Activated CD4-positive, alpha-beta T cell treated with anti-CD3 and anti-CD28 coated beads, Interleukin-2, amount 10 ng/mL, durations not matched to agents 7 days and 5 days (primary cell): ENCODE measurements around the gene TRIM28. TPM values are rescaled to one million over a fixed set of nuclear protein-coding genes. Genes with fewer than 3 reads are reported as not detected.
"Not testable (repeated sequence)": the region's sequence is repeated elsewhere in the genome, so short reads cannot be mapped to it uniquely, and the experiment has no call there.

ENCODE experiments used
- CTCF ChIA-PET: fragments of 350-600 bp; sonication (Branson Sonifier 250); formaldehyde crosslinking; loops from one replicate; lab custom pipeline; 2021; ENCODE audit warnings: antibody characterized with exemption; lab: Charles Lee
- POLR2A ChIA-PET: fragments of 350-600 bp; sonication (Branson Sonifier 250); formaldehyde crosslinking; loops from one replicate; lab custom pipeline; 2021; ENCODE audit warnings: antibody characterized with exemption; lab: Charles Lee
- DNase-seq: peaks from one replicate; pipeline ENCODE4 v3.0.0-alpha.2; 2020
- H3K27ac Mint-ChIP-seq: one replicate; pipeline ENCODE4 v1.8.0; 2021; ENCODE audit warnings: mild to moderate bottlenecking, moderate library complexity, mixed read lengths
- H3K27me3 Mint-ChIP-seq: one replicate; pipeline ENCODE4 v1.8.0; 2021; ENCODE audit warnings: mixed read lengths
- H3K36me3 Mint-ChIP-seq: one replicate; pipeline ENCODE4 v1.8.0; 2021; ENCODE audit warnings: low read depth, mixed read lengths
- H3K4me1 Mint-ChIP-seq: one replicate; pipeline ENCODE4 v1.8.0; 2021; ENCODE audit warnings: mixed read lengths
- H3K4me3 Mint-ChIP-seq: one replicate; pipeline ENCODE4 v1.8.0; 2021; ENCODE audit warnings: mild to moderate bottlenecking, moderate library complexity, mixed read lengths
- H3K9me3 Mint-ChIP-seq: one replicate; pipeline ENCODE4 v1.8.0; 2021; ENCODE audit warnings: mixed read lengths
- total RNA-seq, 2 experiments: library from RNA; stranded (reverse); gene quantifications; one replicate each; pipeline ENCODE4 v1.2.3, GENCODE V29; 2021

The TRIM28 gene
- total RNA-seq, result 100 to 1,000 TPM; 457 to 560 TPM

DNA sequence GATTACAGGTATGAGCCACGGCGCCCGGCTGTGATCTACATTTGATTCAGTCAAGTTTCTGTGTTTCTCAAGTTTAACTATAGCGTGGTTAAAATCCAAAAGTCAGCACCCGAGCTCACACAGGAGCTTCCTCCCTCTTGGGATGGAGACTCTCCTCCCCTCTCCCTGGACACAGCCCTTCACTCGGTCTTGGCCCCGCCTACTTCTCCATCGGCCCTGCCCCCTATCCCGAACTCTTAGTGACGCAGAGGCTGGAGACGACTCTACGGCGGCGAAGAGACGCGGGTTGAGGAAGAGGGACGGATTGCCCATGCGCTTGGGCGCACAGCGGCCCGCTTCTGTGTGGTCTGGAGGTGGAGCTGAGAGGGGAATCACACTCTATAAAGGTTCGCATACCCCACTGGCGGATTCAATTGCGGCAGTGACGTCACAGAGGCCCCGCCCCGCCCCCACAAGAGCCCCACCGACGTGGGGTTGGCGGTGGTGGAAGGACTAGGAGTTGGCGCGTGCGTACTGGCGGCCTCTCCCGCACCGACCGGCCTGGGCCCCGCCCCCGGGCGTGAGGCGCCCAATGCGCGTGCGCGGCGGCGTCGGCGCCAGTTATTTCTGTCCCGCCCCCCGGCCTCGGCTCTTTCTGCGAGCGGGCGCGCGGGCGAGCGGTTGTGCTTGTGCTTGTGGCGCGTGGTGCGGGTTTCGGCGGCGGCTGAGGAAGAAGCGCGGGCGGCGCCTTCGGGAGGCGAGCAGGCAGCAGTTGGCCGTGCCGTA lies at the start of gene TRIM28:
Gene TRIM28 (plus strand): TSS at position 239 of the 765 bp plus-strand sequence. CDS start 694 bp downstream, outside the sequence.
- peak within 1 kb of the TSS; percentile 96 for H3K27ac Mint-ChIP-seq
- no peaks in the 10 kb centered on the region for H3K9me3 Mint-ChIP-seq
- ChIA-PET CTCF (interaction anchor here (1.0 to 2.1 kb wide), 5 partner anchors 11 to 30 kb away, joined by 3 to 10 read pairs (median 3); partner anchors contain the start of genes CHMP2A and ZBTB45), POLR2A (interaction anchor here (0.6 to 1.4 kb wide), 3 partner anchors 11 to 24 kb away, joined by 4 to 9 read pairs (median 9); partner anchors contain the start of genes CHMP2A and ZBTB45)
- H3K4me3 Mint-ChIP-seq, result peak within 1 kb of the TSS; percentile 91
- H3K27me3 Mint-ChIP-seq, result peaks cover 6% of the 10 kb centered on the region
- DNase-seq, result peak; percentile 99
- H3K36me3 Mint-ChIP-seq, result peaks cover 35% of the 10 kb centered on the region
- peaks cover 43% of the 10 kb centered on the region for H3K4me1 Mint-ChIP-seq

DNA sequence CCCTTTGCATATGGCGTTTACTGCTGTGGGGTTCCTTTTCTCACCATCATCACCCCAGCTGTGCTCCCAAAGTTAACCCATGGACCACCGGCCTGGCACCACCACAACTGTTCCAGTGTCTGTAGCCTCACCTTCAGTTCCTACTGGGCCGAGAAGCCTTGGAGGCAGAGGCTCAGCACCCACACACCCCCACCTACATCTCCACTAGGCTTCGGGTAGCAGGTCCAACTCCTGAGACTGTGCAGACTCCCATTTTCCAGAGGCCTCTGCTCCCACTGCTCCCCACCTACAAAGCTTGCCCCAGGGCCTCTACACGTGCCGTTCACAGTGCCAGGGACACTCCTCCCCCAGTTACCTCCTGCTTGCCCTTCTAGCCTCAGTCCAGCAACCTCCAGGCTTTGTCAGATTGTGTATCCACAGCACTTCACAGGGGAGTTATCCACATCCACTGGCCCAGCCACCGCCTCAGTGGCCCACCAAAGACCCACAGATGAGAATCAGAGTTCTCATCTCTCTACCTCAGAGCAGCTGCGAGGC lies 46.2 kb upstream of the TRIM28 start:
- ChIA-PET CTCF (interaction anchor here (4.3 kb wide), 1 partner anchor 22 kb away, joined by 16 read pairs; the partner anchor contains the start of gene ZBTB45), POLR2A (no interaction called here)
- Mint-ChIP-seq H3K27ac (no peak overlapping the region), H3K4me1 (peaks cover 24% of the 10 kb centered on the region), H3K27me3 (no peaks in the 10 kb centered on the region), H3K36me3 (no peaks in the 10 kb centered on the region), H3K9me3 (peaks cover 13% of the 10 kb centered on the region), H3K4me3 (peak overlapping the region; percentile 86)
- DNase-seq, result no peak

DNA sequence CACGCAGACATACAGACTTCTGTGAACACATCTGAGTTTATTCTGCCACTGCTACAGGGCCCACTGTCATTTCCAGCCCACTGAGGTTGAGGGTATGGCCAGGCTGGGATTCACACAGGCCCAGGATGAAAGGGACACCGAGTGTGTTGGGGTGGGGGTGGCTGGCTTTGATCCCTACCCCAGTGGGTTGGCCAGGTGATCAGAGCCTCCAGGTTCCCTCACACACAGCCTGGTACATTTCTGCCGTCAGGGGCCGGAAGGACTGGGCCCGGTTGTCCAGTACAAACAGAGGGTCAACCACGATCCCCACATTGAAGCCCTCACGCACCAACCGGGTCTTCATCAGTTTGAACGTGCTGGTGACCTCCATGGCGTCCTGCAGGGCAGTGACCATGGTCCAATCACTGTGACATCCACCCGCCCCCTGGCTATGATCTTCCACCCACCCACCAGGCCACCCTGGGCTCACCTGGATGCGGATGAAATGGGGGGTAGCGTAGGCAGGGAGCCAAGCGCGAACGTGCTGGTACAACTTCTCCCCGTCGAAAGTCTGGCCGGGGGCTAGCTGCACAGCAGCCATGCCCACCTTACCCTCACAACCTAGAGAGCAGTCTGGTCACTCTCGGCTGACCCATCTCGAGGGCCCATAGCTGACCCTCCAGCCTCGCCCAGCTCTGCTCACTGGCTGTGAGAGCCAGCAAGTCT lies 45.4 kb upstream of the TRIM28 start:
- H3K27me3 Mint-ChIP-seq, result no peaks in the 10 kb centered on the region
- peak overlapping the region; percentile 91 for H3K27ac Mint-ChIP-seq
- ChIA-PET POLR2A (no interaction called here), CTCF (interaction anchor here (0.8 to 4.3 kb wide), 5 partner anchors 9 to 83 kb away, joined by 3 to 34 read pairs (median 6); partner anchors contain the start of gene ZBTB45)
- peak overlapping the region; percentile 86 for H3K4me3 Mint-ChIP-seq
- H3K9me3 Mint-ChIP-seq, result peaks cover 13% of the 10 kb centered on the region
- DNase-seq, result no peak
- H3K36me3 Mint-ChIP-seq, result no peaks in the 10 kb centered on the region
- H3K4me1 Mint-ChIP-seq, result peaks cover 24% of the 10 kb centered on the region

DNA sequence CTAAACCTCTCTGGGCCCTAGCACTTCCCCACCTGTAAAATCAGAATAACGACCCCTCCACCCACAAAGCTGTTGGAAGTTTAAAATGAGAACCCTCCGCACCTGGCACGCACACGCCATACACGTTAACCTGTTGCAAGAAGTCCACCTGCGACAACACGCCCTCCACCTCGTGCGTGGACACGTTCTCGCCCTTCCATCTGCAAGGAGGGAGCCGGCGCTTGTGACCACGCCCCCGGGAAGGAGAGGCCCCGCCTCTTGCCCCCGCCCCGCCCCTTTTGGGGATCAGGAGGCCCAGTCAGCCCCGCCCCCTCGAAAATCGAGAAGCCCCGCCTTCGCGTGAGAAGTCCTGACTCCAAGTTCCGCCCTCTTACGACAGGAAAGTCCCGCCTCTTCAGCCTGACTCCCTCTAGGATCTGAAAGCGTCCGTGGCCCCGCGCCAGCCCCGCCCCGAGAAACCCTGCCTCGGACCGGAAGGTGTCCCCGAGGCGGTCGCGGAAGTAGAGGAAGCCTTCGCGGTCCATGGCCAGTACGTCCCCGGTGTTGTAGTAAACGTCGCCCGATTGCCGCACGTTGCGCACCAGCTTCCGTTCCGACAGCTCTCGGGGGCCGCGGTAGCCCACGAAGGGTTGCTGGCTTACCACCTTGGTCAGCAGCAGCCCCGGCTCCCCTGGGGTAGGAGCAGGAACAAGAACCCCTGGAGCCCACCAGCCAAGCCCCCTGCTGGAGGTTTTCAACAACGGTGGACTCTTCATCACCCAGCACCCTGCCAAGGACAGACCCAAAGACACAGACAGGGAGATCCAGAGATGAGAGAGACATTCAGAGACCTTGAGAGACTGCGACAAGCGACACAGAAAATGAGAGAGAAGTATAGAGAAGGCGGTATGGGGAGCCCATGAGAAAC lies 44.6 kb upstream of the TRIM28 start:
- H3K27me3 Mint-ChIP-seq, result no peaks in the 10 kb centered on the region
- ChIA-PET CTCF (interaction anchor here (0.8 to 4.3 kb wide), 5 partner anchors 9 to 82 kb away, joined by 3 to 34 read pairs (median 6); partner anchors contain the start of gene ZBTB45), POLR2A (interaction anchor here (1.0 kb wide), 1 partner anchor 59 kb away, joined by 4 read pairs; the partner anchor contains the start of gene ZNF132)
- H3K36me3 Mint-ChIP-seq, result no peaks in the 10 kb centered on the region
- peaks cover 13% of the 10 kb centered on the region for H3K9me3 Mint-ChIP-seq
- peak overlapping the region; percentile 91 for H3K27ac Mint-ChIP-seq
- H3K4me1 Mint-ChIP-seq, result peaks cover 24% of the 10 kb centered on the region
- DNase-seq, result peak; percentile 98
- peak overlapping the region; percentile 86 for H3K4me3 Mint-ChIP-seq

DNA sequence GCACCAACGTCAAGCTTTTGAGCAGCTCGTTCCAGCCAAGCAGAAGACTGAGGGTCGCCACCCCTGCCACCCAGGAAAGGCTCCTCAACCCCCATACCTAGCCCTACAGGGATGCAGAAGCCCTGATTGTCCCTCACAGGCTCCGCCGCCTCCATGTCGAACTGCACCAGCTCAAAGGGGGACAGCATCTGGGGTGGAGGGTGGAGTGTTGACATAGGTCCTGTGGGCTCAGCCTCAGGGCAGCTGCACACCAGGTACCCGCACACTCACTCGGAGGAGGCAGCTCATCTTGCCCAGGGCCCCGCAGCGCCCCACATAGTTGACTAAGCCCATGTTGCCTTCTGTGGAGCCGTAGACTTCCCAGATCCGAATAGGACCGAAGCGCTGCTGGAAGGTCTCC lies 43.6 kb upstream of the TRIM28 start:
- Mint-ChIP-seq H3K36me3 (no peaks in the 10 kb centered on the region), H3K4me3 (no peak overlapping the region), H3K4me1 (peaks cover 24% of the 10 kb centered on the region), H3K27me3 (no peaks in the 10 kb centered on the region), H3K27ac (peak overlapping the region; percentile 22), H3K9me3 (peaks cover 13% of the 10 kb centered on the region)
- DNase-seq, result no peak
- ChIA-PET POLR2A (no interaction called here), CTCF (interaction anchor here (1.6 to 4.3 kb wide), 3 partner anchors 14 to 81 kb away, joined by 6 to 34 read pairs (median 16); partner anchors contain the start of gene ZBTB45)

DNA sequence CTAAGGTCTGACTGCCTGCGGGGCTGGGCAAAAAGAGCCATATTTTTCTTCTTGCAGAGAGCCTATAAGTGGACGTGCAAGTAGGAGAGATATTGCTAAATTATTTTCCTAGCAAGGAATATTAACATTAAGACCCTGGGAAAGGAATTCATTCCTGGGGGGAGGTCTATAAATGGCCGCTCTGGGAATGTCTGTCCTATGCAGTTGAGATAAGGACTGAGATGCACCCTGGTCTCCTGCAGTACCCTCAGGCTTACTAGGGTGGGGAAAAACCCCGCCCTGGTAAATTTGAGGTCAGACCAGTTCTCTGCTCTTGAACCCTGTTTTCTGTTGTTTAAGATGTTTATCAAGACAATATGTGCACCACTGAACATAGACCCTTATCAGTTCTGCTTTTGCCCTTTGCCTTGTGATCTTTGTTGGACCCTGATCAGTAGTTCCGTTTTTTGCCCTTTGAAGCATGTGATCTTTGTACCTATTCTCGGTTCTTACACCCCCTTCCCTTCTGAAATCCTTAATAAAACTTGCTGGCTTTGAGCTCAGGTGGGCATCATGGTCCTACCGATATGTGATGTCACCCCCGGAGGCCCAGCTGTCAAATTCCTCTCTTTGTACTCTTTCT lies 36.2 kb upstream of the TRIM28 start:
- H3K36me3 Mint-ChIP-seq, H3K4me3 Mint-ChIP-seq, DNase-seq, H3K4me1 Mint-ChIP-seq, POLR2A ChIA-PET, H3K27ac Mint-ChIP-seq, H3K27me3 Mint-ChIP-seq: not testable (repeated sequence)
- H3K9me3 Mint-ChIP-seq, result peaks cover 12% of the 10 kb centered on the region
- CTCF ChIA-PET, result interaction anchor here (0.7 to 2.0 kb wide), 2 partner anchors 12 to 38 kb away, joined by 3 to 11 read pairs; partner anchors contain the start of gene ZBTB45

DNA sequence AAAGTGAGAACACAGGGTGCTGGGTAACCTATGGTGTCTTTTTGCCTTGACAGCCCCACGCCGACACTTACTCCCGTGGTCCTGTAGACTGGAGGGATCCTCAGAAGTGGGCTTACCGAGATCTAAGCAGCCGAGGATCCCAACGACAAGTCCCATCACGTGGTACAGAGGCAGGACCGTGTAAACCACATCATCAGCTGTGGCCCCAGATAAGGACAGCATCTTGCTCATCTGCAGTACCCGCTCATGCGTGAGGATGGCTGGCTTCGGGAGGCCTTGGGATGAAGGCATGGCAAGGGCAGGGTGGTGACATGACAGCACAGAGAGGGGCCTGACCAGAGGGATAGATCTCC lies 34.2 kb upstream of the TRIM28 start:
- H3K4me3 Mint-ChIP-seq, result no peak overlapping the region
- peaks cover 11% of the 10 kb centered on the region for H3K4me1 Mint-ChIP-seq
- H3K9me3 Mint-ChIP-seq, result peaks cover 12% of the 10 kb centered on the region
- ChIA-PET POLR2A (no interaction called here), CTCF (interaction anchor here (0.6 to 2.1 kb wide), 2 partner anchors 10 to 11 kb away, joined by 6 to 9 read pairs; partner anchors contain the start of gene ZBTB45)
- H3K27ac Mint-ChIP-seq, result no peak overlapping the region
- H3K36me3 Mint-ChIP-seq, result peaks cover 5% of the 10 kb centered on the region
- H3K27me3 Mint-ChIP-seq, result no peaks in the 10 kb centered on the region
- DNase-seq, result no peak

DNA sequence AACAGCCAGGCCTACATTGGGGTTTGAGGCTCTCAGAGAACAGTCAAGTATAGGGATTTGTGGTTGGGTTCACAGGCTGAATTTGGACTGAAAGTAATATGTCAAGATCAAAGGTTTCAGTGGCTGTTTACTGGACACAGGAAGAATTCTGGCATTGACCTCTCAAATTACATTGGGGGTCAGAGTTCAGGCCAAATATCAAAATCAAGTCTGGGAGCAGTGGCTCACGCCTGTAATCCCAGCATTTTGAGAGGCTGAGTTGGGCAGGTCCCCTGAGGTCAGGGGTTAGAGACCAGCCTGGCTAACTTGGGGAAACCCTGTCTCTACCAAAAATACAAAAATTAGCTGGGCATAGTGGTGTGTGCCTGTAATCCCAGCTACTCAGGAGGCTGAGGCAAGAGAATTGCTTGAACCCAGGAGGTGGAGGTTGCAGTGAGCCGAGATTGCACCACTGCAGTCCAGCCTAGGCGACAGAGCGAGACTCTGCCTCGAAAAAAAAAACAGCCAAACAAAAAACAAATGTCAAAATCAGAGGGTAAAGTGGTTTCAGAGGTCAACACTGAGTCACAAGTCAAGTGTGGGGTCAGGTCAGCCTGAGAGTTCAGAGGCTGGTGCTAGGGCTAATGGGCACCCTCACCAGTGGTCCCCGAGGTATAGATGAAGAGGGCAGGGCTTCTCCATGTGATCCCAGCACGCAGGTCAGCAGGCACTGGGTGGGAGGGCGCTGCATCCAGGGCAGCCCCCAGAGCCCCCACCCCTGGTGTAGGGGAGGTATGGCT lies 33.6 kb upstream of the TRIM28 start:
- no peak overlapping the region for H3K27ac Mint-ChIP-seq
- no peak for DNase-seq
- H3K4me3 Mint-ChIP-seq, result no peak overlapping the region
- H3K4me1 Mint-ChIP-seq, result peaks cover 15% of the 10 kb centered on the region
- ChIA-PET CTCF (interaction anchor here (1.1 to 2.1 kb wide), 3 partner anchors 10 to 71 kb away, joined by 3 to 9 read pairs (median 3); partner anchors contain the start of gene ZBTB45), POLR2A (no interaction called here)
- H3K27me3 Mint-ChIP-seq, result no peaks in the 10 kb centered on the region
- H3K36me3 Mint-ChIP-seq, result peaks cover 6% of the 10 kb centered on the region
- peaks cover 12% of the 10 kb centered on the region for H3K9me3 Mint-ChIP-seq

DNA sequence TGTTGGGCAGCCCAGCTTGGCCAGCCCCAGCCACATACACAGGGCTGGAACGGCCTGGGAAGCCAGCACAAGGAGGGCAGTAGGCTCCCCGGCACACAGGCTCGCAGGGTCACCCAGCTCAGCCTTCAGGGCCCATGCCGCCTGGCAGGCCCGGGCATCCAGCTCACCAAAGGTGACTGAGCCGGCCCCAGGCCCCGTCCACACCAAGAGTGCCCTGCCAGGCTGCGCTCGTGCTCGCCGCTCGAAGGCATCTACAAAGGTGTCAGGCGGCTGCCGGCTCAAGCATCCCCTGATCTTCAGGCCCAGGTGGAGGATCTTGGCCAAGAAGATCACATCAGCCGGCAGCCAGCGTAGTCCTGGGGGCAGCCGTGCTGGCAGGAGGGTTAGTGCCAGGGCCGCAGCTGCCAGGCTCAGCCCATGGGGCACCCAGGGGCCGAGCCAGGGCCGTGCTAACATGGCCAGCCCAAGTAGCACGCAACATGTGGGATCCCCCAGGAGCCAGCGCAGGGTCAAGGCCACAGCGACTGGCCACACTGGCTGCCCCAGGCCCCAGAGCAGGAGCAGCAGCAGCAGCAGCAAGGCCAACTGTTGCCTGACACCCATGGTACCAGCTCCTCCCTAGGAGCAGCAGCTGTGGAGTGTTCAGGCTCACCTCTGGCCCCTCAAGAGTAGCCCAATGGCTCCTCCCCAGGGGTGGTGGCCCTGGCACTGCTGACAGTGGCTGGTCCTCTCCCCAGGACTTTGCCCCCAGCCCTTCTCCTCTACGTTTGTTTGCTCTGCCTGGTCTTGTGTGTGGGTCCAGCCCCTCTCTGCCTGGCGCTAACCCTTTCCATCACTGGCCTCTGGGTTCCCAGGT lies 32.3 kb upstream of the TRIM28 start, which contains the start of gene SLC27A5:
Gene SLC27A5 (minus strand): TSS at position 640 of the 856 bp plus-strand sequence. CDS start 37 bp downstream, at position 603.
- Mint-ChIP-seq H3K4me1 (peaks cover 25% of the 10 kb centered on the region), H3K9me3 (peaks cover 10% of the 10 kb centered on the region), H3K36me3 (peaks cover 16% of the 10 kb centered on the region), H3K4me3 (no peak within 1 kb of the TSS), H3K27me3 (no peaks in the 10 kb centered on the region), H3K27ac (no peak within 1 kb of the TSS)
- ChIA-PET POLR2A (no interaction called here), CTCF (interaction anchor here (1.1 to 2.1 kb wide), 3 partner anchors 9 to 70 kb away, joined by 3 to 9 read pairs (median 3); partner anchors contain the start of gene ZBTB45)
- DNase-seq, result no peak

DNA sequence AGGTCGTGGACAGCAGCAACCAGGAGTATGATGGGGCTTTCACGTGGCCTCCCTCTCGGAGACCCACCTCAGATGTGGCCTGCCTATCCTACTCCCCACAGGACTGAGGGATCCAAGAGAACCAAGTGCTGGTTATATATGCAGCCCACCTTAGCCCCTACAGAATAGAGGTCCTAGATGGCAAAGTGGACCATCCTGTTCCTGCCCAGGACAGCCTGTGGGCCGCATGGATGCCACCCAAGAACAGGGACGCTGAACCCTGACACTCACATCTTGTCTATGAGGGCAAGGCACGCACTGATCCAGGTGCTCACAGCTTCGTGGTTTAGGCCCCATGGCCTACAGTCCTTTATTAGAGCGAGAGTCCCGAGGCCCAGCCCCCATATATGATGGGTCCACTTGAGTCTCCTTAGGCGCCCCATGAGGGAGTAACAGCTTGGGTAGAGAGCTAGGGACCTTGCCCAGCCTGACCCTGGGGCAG lies 30.6 kb upstream of the TRIM28 start:
- Mint-ChIP-seq H3K36me3 (peaks cover 16% of the 10 kb centered on the region), H3K4me3 (peak overlapping the region; percentile 81), H3K27ac (peak overlapping the region; percentile 90), H3K9me3 (no peaks in the 10 kb centered on the region), H3K27me3 (no peaks in the 10 kb centered on the region), H3K4me1 (peaks cover 33% of the 10 kb centered on the region)
- no peak for DNase-seq
- ChIA-PET POLR2A (no interaction called here), CTCF (interaction anchor here (0.6 to 2.4 kb wide), 19 partner anchors 9 to 207 kb away, joined by 3 to 34 read pairs (median 5); partner anchors contain the start of genes CHMP2A and ZNF497)
